NCI-H1930 (cell line): ENCODE measurements around the gene ZBTB18.
"Not testable (repeated sequence)": the region's sequence is repeated elsewhere in the genome, so short reads cannot be mapped to it uniquely, and the experiment has no call there.

Experiments used
- DNase-seq, 2 experiments: peaks; one replicate each; lab custom pipeline; 2025; lab: John Stamatoyannopoulos, UW

The ZBTB18 gene

DNA sequence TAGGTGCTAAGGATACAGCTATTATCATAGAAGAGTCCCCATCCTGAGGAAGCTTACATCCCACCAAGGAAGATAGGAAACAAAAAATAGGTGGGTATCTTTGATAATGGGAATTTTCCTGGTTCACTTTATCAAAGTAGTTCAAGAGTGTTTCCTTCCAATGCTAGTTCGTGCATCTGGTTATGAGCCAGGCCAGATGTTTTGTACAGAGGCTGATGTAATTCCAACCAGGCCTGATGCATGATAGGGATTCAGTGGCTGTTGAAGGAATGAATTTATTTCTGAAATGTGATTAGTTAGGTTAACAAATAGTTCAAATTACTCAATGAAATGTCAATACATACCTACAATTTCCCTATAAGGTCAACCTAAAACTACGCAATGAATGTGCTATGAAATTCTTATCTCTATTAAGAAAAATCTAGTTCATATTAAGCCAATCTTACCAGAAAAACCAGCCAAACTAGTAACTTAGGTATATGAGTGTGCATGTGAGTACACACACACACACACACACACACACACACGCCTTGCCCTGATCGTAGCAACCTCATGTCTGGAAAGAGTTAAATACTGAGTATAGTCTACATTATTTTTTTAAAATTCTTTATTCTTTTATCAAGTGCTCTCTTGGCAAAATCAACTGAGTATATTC is 9.5 kb upstream of the ZBTB18 start:
- no peak for DNase-seq

DNA sequence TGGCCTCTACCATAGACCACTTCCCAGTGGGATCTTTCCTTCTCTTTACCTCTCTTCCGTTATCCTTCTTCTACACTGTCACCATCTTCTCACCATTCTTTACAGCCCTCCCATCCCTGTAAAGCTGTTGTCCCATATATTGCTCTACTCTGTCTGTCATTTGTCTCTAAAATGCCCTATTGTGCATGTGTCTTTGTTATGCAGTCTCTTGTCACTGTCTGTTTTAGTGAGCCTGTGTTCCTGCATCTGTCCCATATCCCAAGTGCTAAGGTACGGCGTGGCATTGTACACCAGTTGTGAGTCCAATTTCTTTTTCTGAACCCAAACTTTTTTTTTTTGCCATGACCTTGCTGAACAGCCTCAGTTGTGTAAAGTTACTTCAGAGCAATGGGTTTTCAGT is 8.8 kb upstream of the ZBTB18 start:
- DNase-seq = no peak

DNA sequence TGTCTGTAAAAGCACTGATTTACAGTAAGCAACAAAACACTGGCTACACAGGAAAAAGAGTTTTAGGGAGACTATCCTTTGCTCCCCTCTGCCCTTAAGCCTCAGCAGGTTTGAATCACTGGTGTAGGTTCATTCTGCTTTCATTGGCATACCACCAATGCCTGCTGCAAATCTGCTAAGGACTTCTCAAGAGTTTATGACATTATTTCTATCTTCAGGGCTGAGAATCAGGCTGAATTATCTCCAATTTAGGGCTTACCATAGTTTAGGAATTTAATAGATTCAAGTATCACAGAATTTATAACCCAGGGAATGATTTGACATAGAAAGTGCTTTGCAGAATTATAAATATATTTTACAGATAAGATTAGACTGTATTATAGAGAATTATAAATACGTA is 6.7 kb upstream of the ZBTB18 start:
- DNase-seq = no peak

DNA sequence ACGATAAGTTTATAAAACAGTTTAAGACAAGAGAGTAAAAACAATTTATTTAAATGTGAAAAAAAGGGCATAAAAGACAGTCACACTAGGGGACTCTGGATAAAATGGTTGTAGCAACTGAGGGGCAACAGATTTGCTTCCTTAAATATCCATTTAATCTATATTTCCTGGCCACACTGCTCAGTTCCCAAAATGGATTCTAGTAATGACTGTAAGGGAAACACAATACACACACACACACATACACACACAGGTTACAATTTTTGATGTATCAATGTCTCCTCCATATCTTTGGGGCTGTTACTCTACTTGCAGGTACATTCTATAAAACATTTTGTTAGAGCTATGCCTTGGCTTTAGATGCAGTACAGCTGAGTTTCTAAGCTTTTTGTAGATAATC is 4.8 kb upstream of the ZBTB18 start:
- DNase-seq = not testable (repeated sequence)

DNA sequence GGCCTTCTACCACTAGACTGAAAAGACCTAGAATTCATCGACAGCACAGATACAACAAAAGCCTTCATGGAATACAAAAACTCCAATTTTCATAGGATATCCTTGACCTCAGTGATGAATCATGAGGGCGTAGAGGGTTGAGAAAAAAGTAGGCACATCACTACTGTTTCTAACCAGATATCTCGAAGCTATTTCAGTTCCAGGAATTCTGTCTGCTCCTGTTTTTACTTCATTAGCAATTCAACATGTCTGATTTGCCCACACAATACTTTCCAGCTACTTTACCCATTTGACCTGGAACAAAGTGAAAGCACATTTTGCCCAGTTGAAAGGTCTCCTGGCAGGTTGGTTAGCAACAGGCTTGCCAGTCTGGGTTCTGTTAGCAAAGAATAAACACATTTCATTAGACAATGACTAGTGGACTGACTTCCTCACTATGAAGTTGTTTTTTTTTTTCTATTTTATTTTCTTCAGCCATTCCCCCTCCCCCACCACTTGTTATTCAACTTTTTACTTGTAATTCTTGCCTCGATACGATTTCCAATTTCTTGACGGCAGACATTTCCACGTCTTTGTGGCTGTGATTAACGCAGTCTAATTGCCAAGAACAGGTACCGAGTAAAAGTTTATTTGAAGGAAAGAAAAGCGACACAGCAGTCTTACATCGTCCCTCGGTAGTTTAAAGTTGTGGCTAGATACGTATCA is 4.0 kb upstream of the ZBTB18 start:
- no peak for DNase-seq

DNA sequence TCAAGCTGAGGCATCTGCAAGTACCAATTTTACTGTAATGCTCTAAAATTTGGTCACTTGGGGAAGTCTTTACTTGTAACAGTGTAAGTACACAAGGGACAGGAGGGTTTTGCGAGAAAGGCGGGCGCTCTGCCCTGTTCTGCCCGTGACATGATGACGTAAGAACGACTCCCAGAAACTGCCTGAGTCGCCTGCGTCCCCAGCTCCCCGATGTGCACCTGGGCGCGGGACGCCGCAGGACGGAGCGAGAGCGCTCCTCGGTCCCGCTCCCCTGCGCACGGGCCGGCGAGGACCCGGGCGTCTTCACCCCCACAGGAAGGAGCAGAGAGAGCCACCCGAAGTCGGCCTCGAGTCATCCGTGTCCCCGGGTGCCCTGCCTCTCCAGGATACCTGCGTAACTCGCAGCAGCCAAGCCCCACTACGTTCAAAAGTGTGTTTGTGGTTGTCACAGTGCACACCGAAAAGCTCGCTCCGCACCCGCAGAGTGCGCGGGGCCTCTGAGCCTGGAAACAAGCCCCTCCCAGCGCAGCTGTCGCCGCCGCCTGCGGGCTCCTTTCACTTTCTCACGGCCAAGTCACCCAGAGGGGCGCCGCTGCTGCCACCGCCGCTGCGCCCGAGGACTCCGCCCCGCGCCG is 3.3 kb upstream of the ZBTB18 start:
- DNase-seq = no peak

DNA sequence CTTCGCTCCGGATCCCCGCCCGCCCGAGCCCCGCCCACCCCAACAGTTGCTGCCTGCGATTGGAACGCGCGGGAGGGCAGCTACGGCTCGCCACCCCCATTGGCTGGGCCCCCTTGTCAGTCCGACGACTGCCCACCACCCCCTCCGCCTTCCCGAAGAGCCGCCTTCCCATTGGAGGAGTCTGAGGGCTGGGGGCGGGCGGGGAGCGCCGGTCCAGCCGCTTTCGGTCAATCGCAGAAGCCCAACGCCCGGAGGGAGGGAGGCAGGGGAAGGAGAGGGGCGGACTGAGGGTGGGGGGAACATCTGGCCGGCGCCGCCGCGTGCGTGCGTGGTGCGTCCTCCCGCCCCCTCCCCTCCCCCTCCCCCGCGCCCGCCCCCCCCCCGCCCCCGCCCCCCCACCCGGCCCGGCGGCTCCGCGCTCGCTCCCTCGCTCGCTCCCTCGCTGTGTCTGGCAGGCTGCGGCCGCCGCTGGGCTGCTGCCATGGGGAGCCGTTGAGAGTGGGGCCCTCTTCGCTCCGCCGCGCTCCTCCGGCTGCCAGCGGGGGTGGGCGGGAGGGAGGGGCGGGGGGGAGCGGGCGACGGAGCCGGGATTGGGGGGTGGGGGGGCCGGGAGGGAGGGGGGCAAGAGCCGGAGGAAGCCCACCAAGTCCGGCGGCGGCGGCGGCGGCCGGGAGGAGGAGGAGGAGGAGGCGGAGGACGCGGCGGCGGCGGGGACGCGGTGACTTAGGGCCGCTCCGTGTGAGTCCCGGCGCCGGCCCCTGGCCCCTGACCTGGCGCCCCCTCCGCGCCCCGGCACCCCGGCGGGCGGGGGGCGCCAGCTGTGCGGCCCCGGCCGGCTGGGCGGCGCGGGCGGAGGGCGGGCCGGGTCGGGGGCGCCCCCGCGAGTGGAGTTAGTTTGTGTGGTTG is 2.6 kb upstream of the ZBTB18 start:
- DNase-seq = peak; percentile 96 to 97

DNA sequence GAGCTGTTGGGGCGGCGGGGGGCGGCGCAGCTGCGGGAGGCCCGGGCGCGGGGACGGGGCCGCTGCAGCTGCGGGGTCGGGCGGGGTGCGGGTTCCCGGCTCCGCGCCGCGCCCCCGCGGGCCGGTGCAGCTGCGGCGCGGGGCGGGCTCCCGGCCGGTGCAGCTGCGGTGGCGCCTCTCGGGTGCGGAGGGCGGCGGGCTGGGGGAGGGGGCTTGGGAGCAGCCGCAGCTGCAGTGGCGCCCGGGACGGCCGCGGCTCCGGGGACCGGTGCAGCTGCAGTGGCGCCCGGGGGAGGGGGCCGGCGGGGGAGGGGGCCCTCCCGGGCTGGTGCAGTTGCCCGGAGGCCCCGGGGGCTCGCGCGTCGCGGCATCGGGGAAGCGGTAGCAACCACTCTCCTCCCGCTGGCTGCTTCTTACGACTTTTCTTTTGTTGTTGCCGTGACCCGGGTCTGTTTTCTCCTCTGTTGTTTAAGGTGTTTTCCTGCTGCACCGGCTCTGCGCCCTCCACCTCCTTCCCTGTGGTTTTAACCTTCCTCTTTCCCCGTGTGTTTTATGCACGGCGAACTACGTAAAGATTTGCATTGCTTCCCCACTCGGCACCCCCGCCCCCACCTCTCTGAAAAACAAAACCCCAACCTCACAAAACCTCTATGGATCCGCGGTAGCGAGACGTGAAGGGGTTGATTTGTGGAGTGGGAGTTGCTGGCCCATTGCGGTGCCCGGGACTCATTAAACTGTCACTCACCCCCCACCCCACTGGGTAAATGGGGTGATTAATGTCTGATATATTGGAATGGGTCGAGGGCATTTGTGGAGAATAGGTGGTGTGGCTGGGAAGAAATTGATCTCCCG is 1.7 kb upstream of the ZBTB18 start:
- DNase-seq = no peak

DNA sequence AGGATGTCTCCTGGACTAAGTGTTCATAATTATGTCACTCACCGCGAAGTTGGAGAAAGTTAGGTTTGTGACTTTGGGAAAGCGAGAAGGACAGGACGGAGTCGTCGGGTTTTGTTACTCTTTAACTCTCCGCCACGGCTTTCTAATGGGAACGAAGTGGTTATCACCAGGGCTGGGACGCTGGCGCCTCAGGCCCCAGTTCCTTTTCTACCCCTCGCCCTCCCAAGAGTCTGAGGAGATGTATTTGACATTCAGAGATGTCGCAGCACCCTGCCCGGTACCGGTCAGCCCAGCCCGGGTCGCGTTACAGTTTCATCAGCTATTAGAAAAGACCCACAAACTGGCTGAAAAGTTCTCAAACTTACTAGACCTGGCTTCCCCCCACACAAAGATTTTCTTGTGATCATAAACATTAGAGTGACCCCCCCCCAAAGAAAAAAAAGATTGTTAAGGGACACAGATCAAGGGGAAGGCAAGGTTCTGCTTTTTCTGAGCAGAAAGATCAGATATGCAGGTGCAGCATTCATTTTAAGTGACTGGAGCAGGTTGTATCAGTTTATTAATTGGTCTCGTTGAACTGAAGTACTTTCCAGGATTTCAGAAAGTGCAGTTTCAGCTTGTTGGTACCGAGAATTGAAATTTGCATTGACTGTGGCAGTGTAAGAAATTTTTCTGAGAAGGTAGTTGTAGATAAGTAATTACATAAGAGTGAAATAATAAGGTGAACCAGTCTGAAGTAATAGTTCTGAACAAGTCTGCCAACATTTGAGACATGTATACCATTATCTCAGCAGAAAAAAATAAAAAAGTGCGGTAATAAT is 859 bp upstream of the ZBTB18 start:
- DNase-seq = no peak

DNA sequence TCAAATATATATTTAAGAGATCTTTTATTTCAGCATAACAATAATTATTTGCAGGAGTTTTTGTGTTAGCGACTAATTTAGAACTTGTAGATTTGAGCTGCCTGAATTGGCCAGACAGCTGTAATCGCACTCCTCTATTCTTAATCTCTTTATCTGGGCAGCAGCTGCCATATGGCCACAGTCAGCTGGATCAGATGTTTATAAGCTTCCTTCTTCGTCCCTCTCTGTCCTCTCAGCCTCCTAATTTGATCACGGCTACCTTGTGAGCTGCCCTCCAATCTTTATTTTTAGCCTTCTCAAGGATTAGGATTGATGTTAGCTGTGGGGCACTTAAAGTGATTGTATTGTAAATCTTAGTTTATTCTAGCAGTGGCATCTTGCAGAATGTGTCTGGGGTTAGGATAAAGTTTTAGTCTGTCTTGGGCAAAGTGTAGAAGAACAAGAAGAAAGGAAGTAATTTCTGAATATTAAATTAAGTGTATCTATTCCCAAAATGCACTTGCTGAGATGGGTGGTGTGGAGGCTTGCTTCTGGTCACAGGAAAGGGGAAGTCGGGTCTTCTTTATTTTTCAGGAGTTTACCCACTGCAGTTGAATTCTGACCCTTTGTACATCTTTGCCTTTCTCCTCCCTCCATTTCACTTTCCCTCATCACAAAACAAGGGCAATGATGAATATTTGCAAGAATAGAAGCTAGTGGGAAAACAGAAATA is 1.1 kb downstream of the ZBTB18 start:
- no peak for DNase-seq

DNA sequence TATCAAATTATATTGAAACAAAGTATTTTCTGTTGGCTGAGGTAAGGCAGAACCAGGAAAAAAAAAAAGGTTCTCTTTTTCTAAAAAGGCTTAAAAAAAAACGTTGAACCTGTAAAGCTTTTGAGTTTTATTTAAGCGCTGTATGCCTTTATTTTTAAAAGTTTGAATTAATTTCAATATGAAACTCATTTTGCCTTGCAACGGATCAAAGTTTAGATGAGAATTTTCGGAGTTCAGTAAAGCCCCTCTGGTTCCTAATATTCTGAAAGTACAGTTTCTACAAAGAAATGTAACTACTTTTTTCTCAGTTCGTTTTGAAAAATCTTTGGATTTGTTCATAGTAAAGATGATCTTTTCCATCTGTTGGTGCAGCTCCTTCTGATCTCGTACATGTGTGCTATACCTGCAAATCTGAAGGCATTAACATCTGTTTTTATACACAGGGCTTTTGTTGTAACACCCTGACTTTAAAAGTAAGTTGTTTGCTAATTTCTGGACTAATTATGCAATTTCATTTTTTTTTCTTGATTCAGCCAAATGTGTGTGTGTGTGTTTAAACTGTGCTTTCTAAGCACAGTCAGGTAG is 1.7 kb downstream of the ZBTB18 start:
- no peak for DNase-seq

DNA sequence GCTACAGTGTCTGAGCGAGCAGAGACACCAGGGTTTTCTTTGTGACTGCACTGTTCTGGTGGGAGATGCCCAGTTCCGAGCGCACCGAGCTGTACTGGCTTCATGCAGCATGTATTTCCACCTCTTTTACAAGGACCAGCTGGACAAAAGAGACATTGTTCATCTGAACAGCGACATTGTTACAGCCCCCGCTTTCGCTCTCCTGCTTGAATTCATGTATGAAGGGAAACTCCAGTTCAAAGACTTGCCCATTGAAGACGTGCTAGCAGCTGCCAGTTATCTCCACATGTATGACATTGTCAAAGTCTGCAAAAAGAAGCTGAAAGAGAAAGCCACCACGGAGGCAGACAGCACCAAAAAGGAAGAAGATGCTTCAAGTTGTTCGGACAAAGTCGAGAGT is 2.7 kb downstream of the ZBTB18 start:
- DNase-seq = no peak

DNA sequence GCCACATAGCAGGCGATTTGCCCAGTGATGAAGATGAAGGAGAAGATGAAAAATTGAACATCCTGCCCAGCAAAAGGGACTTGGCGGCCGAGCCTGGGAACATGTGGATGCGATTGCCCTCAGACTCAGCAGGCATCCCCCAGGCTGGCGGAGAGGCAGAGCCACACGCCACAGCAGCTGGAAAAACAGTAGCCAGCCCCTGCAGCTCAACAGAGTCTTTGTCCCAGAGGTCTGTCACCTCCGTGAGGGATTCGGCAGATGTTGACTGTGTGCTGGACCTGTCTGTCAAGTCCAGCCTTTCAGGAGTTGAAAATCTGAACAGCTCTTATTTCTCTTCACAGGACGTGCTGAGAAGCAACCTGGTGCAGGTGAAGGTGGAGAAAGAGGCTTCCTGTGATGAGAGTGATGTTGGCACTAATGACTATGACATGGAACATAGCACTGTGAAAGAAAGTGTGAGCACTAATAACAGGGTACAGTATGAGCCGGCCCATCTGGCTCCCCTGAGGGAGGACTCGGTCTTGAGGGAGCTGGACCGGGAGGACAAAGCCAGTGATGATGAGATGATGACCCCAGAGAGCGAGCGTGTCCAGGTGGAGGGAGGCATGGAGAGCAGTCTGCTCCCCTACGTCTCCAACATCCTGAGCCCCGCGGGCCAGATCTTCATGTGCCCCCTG is 3.3 kb downstream of the ZBTB18 start:
- no peak for DNase-seq

DNA sequence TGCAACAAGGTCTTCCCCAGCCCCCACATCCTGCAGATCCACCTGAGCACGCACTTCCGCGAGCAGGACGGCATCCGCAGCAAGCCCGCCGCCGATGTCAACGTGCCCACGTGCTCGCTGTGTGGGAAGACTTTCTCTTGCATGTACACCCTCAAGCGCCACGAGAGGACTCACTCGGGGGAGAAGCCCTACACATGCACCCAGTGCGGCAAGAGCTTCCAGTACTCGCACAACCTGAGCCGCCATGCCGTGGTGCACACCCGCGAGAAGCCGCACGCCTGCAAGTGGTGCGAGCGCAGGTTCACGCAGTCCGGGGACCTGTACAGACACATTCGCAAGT is 3.8 kb downstream of the ZBTB18 start:
- DNase-seq = no peak

DNA sequence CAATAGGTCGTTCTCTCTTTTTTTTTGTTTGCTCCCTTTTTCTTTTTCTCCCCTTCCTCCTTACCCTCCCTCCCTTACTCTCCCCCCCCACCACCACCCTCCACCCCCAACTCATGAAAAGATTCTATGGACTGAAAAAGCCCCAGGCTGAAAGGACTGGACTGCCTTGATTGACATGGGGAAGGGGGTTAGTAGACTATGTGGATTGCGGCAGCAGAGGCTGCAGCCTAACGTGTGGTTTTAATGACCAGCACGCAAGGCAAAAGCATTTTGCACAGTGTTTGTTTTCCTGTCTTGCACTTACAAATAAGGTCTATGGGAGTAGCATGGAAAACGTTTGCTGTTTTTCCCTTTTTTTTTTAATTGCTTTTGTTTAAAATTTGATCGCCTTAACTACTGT is 5.5 kb downstream of the ZBTB18 start:
- no peak for DNase-seq

DNA sequence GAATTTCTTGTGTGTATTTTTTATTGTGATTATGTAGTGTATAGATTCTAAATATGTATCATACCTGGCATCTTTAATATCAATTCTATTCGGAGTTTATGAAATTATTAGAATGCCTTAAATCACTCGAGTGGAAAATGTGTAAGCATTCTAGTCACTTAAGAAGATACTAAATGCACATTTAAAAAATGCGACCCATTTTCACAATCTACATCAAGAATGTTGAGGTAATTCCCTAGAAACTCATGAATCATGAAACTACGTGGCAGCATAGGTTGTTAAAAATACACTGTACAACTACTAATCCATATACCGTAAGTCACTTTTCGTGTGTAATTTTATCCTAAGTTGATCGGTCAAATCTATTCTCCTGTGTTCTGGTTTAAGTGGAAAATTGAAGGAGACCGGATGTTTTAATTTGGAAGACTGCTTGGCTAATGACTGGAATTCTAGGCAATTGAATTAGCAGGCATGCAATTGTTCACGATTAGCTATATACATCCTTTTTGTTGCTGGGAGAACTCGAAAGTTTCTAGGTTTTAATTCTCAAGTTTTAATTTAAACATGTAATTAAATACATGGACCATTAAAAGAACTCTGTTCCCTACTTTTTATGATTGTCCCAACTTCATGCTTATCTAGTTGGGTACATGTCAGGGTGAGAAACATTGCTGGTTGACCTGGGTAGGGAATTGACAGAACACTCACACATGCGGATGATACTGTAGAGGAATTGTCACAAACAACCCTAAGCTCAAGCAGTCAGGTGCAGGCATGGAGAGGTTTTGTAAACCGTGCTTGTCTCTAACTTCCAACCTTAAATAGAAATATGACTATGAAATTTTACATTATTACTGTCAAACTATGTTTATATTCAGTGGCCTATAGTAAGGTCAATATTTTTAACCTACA is 6.6 kb downstream of the ZBTB18 start:
- DNase-seq = no peak

DNA sequence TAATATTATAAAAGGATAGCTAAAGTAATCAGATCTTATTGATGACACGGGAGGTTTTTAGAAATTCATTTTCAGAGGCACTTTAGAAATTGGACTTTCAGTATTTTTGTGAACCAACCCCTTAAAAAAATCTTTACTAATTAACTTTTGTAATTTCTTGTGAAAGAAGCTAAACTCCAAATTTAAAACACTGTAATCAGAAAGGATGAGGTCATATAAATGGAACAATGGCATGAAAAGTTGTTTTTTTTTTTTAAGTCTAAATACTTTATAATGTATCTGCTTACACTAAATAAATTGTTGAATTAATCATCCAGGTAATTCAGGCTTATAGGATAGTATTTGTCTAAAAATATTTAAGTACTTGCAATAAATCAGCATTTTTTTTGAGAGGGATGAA is 9.0 kb downstream of the ZBTB18 start:
- no peak for DNase-seq

DNA sequence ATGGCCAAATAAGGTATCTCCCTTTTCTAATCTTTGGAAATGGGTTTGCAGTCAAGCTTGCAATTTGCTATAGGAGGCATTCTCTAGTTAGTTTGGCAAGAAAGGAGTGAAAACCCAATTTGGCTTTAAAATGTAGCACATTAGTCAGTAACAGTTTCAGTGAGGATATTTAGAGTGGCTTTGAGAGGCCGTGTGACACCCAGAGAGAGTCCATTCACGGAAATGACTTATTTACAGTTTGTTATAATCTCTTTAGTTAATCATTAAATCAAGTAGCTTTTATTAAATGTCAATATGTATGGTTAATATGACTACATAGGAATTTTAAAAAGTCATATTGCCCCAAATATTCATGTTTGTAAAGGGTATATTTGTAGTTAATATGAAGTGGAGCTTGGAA is 9.6 kb downstream of the ZBTB18 start:
- no peak for DNase-seq
